CD14-positive monocyte (primary cell): Measurements from ENCODE around the gene PTEN. TPM values are rescaled to one million over a fixed set of nuclear protein-coding genes. Genes with fewer than 3 reads are reported as not detected.

Source experiments
- DNase-seq, 3 donors: peaks; one replicate each; pipeline ENCODE4 v3.0.0-alpha.2; 2011 to 2022
- H2AFZ ChIP-seq: 2 replicates; pipeline ENCODE4 v1.6.0; 2012; ENCODE audit warnings: mild to moderate bottlenecking, low read depth, low read length, inconsistent platforms; ENCODE audit not compliant: insufficient read depth, poor library complexity, severe bottlenecking
- H3K27ac ChIP-seq, 2 donors: 1 replicate in 1 of 2; 2 replicates in 1 of 2; pipeline ENCODE4 v1.5.1; 2012 to 2013; ENCODE audit warnings: low read length in 2 of 2, control low read depth in 1 of 2, inconsistent platforms in 1 of 2, low read depth in 1 of 2, mild to moderate bottlenecking in 1 of 2
- H3K27me3 ChIP-seq, 2 donors: one replicate each; pipeline versions ENCODE4 v1.6.0 to v1.6.1; 2011 to 2013; ENCODE audit warnings: low read length in 2 of 2; ENCODE audit not compliant: control insufficient read depth in 2 of 2, insufficient read depth in 2 of 2
- H3K36me3 ChIP-seq, 2 donors: replicated peaks in 1 of 2; 1 replicate in 1 of 2; 2 replicates in 1 of 2; pipeline versions ENCODE4 v1.5.1 to v1.6.1; 2012 to 2013; ENCODE audit warnings: low read length in 2 of 2, control low read depth in 1 of 2, inconsistent platforms in 1 of 2, mild to moderate bottlenecking in 1 of 2; ENCODE audit not compliant: insufficient read depth in 2 of 2, control insufficient read depth in 1 of 2
- H3K4me1 ChIP-seq, 2 donors: 1 replicate in 1 of 2; 2 replicates in 1 of 2; pipeline versions ENCODE4 v1.5.1 to v1.6.1; 2012 to 2013; ENCODE audit warnings: low read length in 2 of 2, control low read depth in 1 of 2, inconsistent platforms in 1 of 2, mild to moderate bottlenecking in 1 of 2, moderate library complexity in 1 of 2; ENCODE audit not compliant: insufficient read depth in 2 of 2, control insufficient read depth in 1 of 2
- H3K4me2 ChIP-seq: replicated peaks from 2 replicates; pipeline ENCODE3; 2012; ENCODE audit warnings: low read length, moderate library complexity, mild to moderate bottlenecking; ENCODE audit not compliant: poor library complexity, severe bottlenecking; ENCODE audit errors: extremely low read depth
- H3K4me3 ChIP-seq, 3 experiments: fragments of 200-600 bp in 1 of 3; sonication (generic) in 1 of 3; replicated peaks in 1 of 3; 1 replicate in 2 of 3; 2 replicates in 1 of 3; pipeline ENCODE4 v1.5.1; 2011 to 2013; ENCODE audit warnings: low read length in 3 of 3, mild to moderate bottlenecking in 3 of 3, control low read depth in 2 of 3, low read depth in 2 of 3, inconsistent platforms in 1 of 3, moderate library complexity in 1 of 3
- H3K79me2 ChIP-seq: 2 replicates; pipeline ENCODE4 v1.6.0; 2012; ENCODE audit warnings: mild to moderate bottlenecking, control low read depth, inconsistent platforms, low read length, moderate library complexity; ENCODE audit not compliant: insufficient read depth
- H3K9ac ChIP-seq: 2 replicates; pipeline ENCODE4 v1.6.0; 2017; ENCODE audit warnings: low read length, mild to moderate bottlenecking; ENCODE audit not compliant: insufficient read depth, poor library complexity, severe bottlenecking
- H3K9me3 ChIP-seq, 2 donors: replicated peaks in 1 of 2; 1 replicate in 1 of 2; 2 replicates in 1 of 2; pipeline versions ENCODE4 v1.5.1 to v1.6.1; 2012 to 2013; ENCODE audit warnings: low read length in 2 of 2, control low read depth in 1 of 2; ENCODE audit not compliant: control insufficient read depth in 1 of 2, insufficient read depth in 1 of 2
- H4K20me1 ChIP-seq: 2 replicates; pipeline ENCODE4 v1.6.0; 2012; ENCODE audit warnings: mild to moderate bottlenecking, low read length, control low read depth, moderate library complexity; ENCODE audit not compliant: insufficient read depth
- H3K27ac Mint-ChIP-seq, 7 donors: one replicate each; pipeline ENCODE4 v1.8.0; 2020; ENCODE audit warnings: mild to moderate bottlenecking in 7 of 7, mixed read lengths in 7 of 7, moderate library complexity in 6 of 7, inconsistent platforms in 2 of 7
- H3K27me3 Mint-ChIP-seq, 3 donors: one replicate each; pipeline ENCODE4 v1.8.0; 2021 to 2022; ENCODE audit warnings: low read depth in 3 of 3, mild to moderate bottlenecking in 3 of 3, mixed read lengths in 3 of 3, moderate library complexity in 3 of 3, inconsistent platforms in 1 of 3
- H3K36me3 Mint-ChIP-seq, 2 donors: one replicate each; pipeline ENCODE4 v1.8.0; 2020; ENCODE audit warnings: mixed read lengths in 2 of 2, inconsistent platforms in 1 of 2, mild to moderate bottlenecking in 1 of 2
- H3K4me1 Mint-ChIP-seq: one replicate; pipeline ENCODE4 v1.8.0; 2020; ENCODE audit warnings: mild to moderate bottlenecking, mixed read lengths
- H3K4me3 Mint-ChIP-seq, 2 donors: one replicate each; pipeline ENCODE4 v1.8.0; 2020; ENCODE audit warnings: mild to moderate bottlenecking in 2 of 2, mixed read lengths in 2 of 2, moderate library complexity in 1 of 2
- H3K9me3 Mint-ChIP-seq, 7 donors: one replicate each; pipeline ENCODE4 v1.8.0; 2020 to 2022; ENCODE audit warnings: mixed read lengths in 7 of 7, mild to moderate bottlenecking in 6 of 7, moderate library complexity in 6 of 7, inconsistent platforms in 2 of 7
- WGBS: methylation state at CpG from one replicate; pipeline ENCODE4 v1.1.5; 2013; ENCODE audit warnings: missing lambda C conversion rate; ENCODE audit not compliant: insufficient coverage; 5-methylcytosine and 5-hydroxymethylcytosine counted together
- intact Hi-C, 2 donors: fragments of 100-400 bp; cut with micrococcal nuclease; formaldehyde crosslinking; loops; one replicate each; pipeline versions ENCODE4 v1.15.0 to v1.15.1; 2023
- polyA plus RNA-seq, 3 donors: library from polyadenylated mRNA; depleted of rRNA in 1 of 3; unstranded in 2 of 3; stranded (reverse) in 1 of 3; fragments of 300-500 nt in 2 of 3; fragments of >200 nt in 1 of 3; fragmentation: Illumina TruSeq in 2 of 3; gene quantifications; 1 replicate in 2 of 3; 2 replicates in 1 of 3; pipeline ENCODE4 v1.2.3, GENCODE V29; 2012 to 2021
- TF ChIP-seq, protein P1 (sequence below): fragments of 200-600 bp; IDR thresholded peaks from one replicate; pipeline ENCODE4 v1.8.0; 2022; ENCODE audit warnings: antibody characterized with exemption, mild to moderate bottlenecking

Gene PTEN
- polyA plus RNA-seq, 3 donors = 30.5 to 57.6 (median 37.7) TPM

DNA sequence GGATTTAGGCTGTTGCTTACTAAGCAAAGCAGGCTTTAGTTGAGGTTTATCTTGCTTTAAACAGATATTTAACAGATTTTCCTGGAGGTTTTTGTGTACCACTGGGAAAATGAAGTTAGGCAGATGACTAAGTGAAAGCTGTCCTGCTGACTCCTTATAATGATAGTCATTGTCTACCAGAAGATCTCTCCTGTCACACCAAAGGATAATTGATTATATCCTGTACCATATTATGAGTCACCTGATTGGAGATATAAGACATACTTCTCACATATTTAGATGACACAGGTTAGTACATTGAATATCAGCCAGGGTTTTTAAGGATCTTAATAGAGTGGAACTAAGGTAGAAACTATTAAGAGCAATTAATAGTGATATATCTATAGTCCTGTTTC, 68.4 kb downstream of the PTEN start:
- no peak overlapping the region for H3K4me3 ChIP-seq
- no peaks in the 10 kb centered on the region for H3K27me3 ChIP-seq
- intact Hi-C loops = no loop called here
- H4K20me1 ChIP-seq = peaks cover 98% of the 10 kb centered on the region
- no peaks in the 10 kb centered on the region for H3K9me3 ChIP-seq
- H3K36me3 Mint-ChIP-seq = peaks cover 44 to 50% of the 10 kb centered on the region in 2 donors
- TF ChIP-seq, protein P1, sequence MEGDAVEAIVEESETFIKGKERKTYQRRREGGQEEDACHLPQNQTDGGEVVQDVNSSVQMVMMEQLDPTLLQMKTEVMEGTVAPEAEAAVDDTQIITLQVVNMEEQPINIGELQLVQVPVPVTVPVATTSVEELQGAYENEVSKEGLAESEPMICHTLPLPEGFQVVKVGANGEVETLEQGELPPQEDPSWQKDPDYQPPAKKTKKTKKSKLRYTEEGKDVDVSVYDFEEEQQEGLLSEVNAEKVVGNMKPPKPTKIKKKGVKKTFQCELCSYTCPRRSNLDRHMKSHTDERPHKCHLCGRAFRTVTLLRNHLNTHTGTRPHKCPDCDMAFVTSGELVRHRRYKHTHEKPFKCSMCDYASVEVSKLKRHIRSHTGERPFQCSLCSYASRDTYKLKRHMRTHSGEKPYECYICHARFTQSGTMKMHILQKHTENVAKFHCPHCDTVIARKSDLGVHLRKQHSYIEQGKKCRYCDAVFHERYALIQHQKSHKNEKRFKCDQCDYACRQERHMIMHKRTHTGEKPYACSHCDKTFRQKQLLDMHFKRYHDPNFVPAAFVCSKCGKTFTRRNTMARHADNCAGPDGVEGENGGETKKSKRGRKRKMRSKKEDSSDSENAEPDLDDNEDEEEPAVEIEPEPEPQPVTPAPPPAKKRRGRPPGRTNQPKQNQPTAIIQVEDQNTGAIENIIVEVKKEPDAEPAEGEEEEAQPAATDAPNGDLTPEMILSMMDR = no peak
- no peak overlapping the region for H2AFZ ChIP-seq
- H3K9me3 Mint-ChIP-seq = no peaks in the 10 kb centered on the region
- H3K4me1 Mint-ChIP-seq = peaks cover 35% of the 10 kb centered on the region
- H3K4me2 ChIP-seq = no peak overlapping the region
- H3K79me2 ChIP-seq = peaks cover 98% of the 10 kb centered on the region
- no peak overlapping the region for H3K4me3 Mint-ChIP-seq
- H3K4me1 ChIP-seq = peaks cover 7 to 19% of the 10 kb centered on the region in 2 donors
- no peak for DNase-seq
- H3K27ac ChIP-seq = peak overlapping the region in 1 of 2 donors; percentile 43
- H3K36me3 ChIP-seq = peaks cover 45 to 67% of the 10 kb centered on the region in 2 donors
- no peak overlapping the region for H3K9ac ChIP-seq
- H3K27me3 Mint-ChIP-seq = no peaks in the 10 kb centered on the region
- H3K27ac Mint-ChIP-seq = no peak overlapping the region

- H3K79me2 ChIP-seq = peaks cover 81% of the 10 kb centered on the region
- WGBS = 92% methylated on average over 2 of the region's 3 CpGs
- peak overlapping the region in 1 of 7 donors; percentile 2 for H3K27ac Mint-ChIP-seq
These were observed 72.1 kb downstream of the PTEN start for GRCh38 chr10:87935290-87936141.

More at GRCh38 chr10:87935290-87936141, 72.1 kb downstream of the PTEN start:
- H3K27me3 ChIP-seq = no peaks in the 10 kb centered on the region
- Mint-ChIP-seq H3K4me1 (peaks cover 25% of the 10 kb centered on the region), H3K9me3 (no peaks in the 10 kb centered on the region), H3K36me3 (peaks cover 46 to 67% of the 10 kb centered on the region in 2 donors), H3K4me3 (no peak overlapping the region), H3K27me3 (no peaks in the 10 kb centered on the region)
- no peak overlapping the region for H2AFZ ChIP-seq
- intact Hi-C loops = no loop called here
- H3K9me3 ChIP-seq = no peaks in the 10 kb centered on the region
- DNase-seq = no peak
- no peak overlapping the region for H3K4me3 ChIP-seq
- no peak overlapping the region for H3K4me2 ChIP-seq
- peak overlapping the region in 1 of 2 donors; percentile 52 for H3K27ac ChIP-seq
- peaks cover 9 to 14% of the 10 kb centered on the region in 2 donors for H3K4me1 ChIP-seq
- no peak overlapping the region for H3K9ac ChIP-seq
- peaks cover 48 to 78% of the 10 kb centered on the region in 2 donors for H3K36me3 ChIP-seq
- TF ChIP-seq, protein P1 = no peak
- H4K20me1 ChIP-seq = peaks cover 98% of the 10 kb centered on the region
